Common myeloid progenitor, CD34-positive (primary cell): ENCODE results near the gene FBXO47.
"Not testable (repeated sequence)": the region's sequence is repeated elsewhere in the genome, so short reads cannot be mapped to it uniquely, and the experiment has no call there.

Experiments used
- CTCF ChIA-PET: fragments of 350-600 bp; sonication (Branson Sonifier 250); formaldehyde crosslinking; loops from one replicate; lab custom pipeline; 2021; ENCODE audit warnings: antibody characterized with exemption; lab: Charles Lee
- POLR2A ChIA-PET: fragments of 350-600 bp; sonication (Branson Sonifier 250); formaldehyde crosslinking; loops from one replicate; lab custom pipeline; 2021; ENCODE audit warnings: antibody characterized with exemption; lab: Charles Lee
- DNase-seq, 3 donors: peaks; one replicate each; pipeline versions ENCODE4 v3.0.0 to v3.0.0-alpha.2; 2013
- H3K27ac ChIP-seq, 2 experiments: 1 replicate in 1 of 2; 2 replicates in 1 of 2; pipeline ENCODE4 v1.7.0; 2013; ENCODE audit warnings: inconsistent platforms in 2 of 2, low read length in 2 of 2, mild to moderate bottlenecking in 2 of 2, low read depth in 1 of 2, moderate library complexity in 1 of 2; ENCODE audit not compliant: severe bottlenecking in 2 of 2, insufficient read depth in 1 of 2, poor library complexity in 1 of 2
- H3K27me3 ChIP-seq, 5 experiments: replicated peaks in 2 of 5; 1 replicate in 3 of 5; 2 replicates in 2 of 5; pipeline versions ENCODE4 v1.6.1 to v1.7.0; 2013; ENCODE audit warnings: low read length in 4 of 5, mild to moderate bottlenecking in 2 of 5, moderate library complexity in 2 of 5, inconsistent platforms in 1 of 5; ENCODE audit not compliant: insufficient read depth in 5 of 5, control insufficient read depth in 4 of 5
- H3K36me3 ChIP-seq, 4 experiments: 1 replicate in 2 of 4; 2 replicates in 2 of 4; pipeline versions ENCODE4 v1.6.1 to v1.7.0; 2013; ENCODE audit warnings: low read length in 3 of 4, control low read depth in 1 of 4, mild to moderate bottlenecking in 1 of 4; ENCODE audit not compliant: control insufficient read depth in 4 of 4, insufficient read depth in 4 of 4
- H3K4me1 ChIP-seq, 4 experiments: 1 replicate in 3 of 4; 2 replicates in 1 of 4; pipeline versions ENCODE4 v1.6.1 to v1.7.1; 2013; ENCODE audit warnings: low read length in 3 of 4, mild to moderate bottlenecking in 3 of 4, control low read depth in 1 of 4, inconsistent platforms in 1 of 4, moderate library complexity in 1 of 4; ENCODE audit not compliant: control insufficient read depth in 4 of 4, insufficient read depth in 4 of 4; ENCODE audit errors: control extremely low read depth in 1 of 4
- H3K4me3 ChIP-seq, 7 experiments: 1 replicate in 4 of 7; 2 replicates in 3 of 7; pipeline versions ENCODE4 v1.5.1 to v1.7.0; 2013; ENCODE audit warnings: mild to moderate bottlenecking in 7 of 7, low read length in 6 of 7, moderate library complexity in 6 of 7, inconsistent platforms in 2 of 7, low read depth in 2 of 7, control low read depth in 1 of 7; ENCODE audit not compliant: insufficient read depth in 4 of 7, control insufficient read depth in 1 of 7; ENCODE audit errors: extremely low read depth in 1 of 7
- H3K9me3 ChIP-seq, 5 experiments: 1 replicate in 4 of 5; 2 replicates in 1 of 5; pipeline versions ENCODE4 v1.6.1 to v1.7.1; 2013; ENCODE audit warnings: low read length in 4 of 5, mild to moderate bottlenecking in 2 of 5, inconsistent platforms in 1 of 5, low read depth in 1 of 5, moderate library complexity in 1 of 5; ENCODE audit not compliant: control insufficient read depth in 4 of 5, insufficient read depth in 2 of 5; ENCODE audit errors: control extremely low read depth in 1 of 5
- WGBS: methylation state at CpG from one replicate; pipeline ENCODE4 v1.1.5; 2013; ENCODE audit not compliant: insufficient coverage; 5-methylcytosine and 5-hydroxymethylcytosine counted together

The FBXO47 gene

GRCh38 chr17:38940404-38940803, 26.8 kb downstream of the FBXO47 start:
- no peaks in the 10 kb centered on the region for H3K4me1 ChIP-seq
- DNase-seq, result no peak
- no CpG with 5 or more reads among the region's 1 CpG for WGBS
- ChIA-PET POLR2A (no interaction called here), CTCF (interaction anchor here (0.6 to 1.4 kb wide), 3 partner anchors 12 to 305 kb away, joined by 3 read pairs; no protein-coding TSS in a partner anchor)
- H3K27ac ChIP-seq, result no peak overlapping the region
- H3K27me3 ChIP-seq, result peaks cover 0 to 4% (median 0%) of the 10 kb centered on the region in 5 experiments
- H3K36me3 ChIP-seq, result no peaks in the 10 kb centered on the region
- no peak overlapping the region for H3K4me3 ChIP-seq
- H3K9me3 ChIP-seq, result no peaks in the 10 kb centered on the region

GRCh38 chr17:38939987-38940386, 27.2 kb downstream of the FBXO47 start:
- POLR2A ChIA-PET, result no interaction called here
- Histone ChIP-seq H3K36me3 (no peaks in the 10 kb centered on the region), H3K4me3 (no peak overlapping the region), H3K27me3 (peaks cover 0 to 4% (median 0%) of the 10 kb centered on the region in 5 experiments), H3K4me1 (no peaks in the 10 kb centered on the region), H3K27ac (no peak overlapping the region), H3K9me3 (no peaks in the 10 kb centered on the region)
- CTCF ChIA-PET, result interaction anchor here (0.6 to 1.4 kb wide), 3 partner anchors 11 to 305 kb away, joined by 3 read pairs; no protein-coding TSS in a partner anchor
- no peak for DNase-seq

GRCh38 chr17:38933962-38934361, 33.2 kb downstream of the FBXO47 start:
- H3K9me3 ChIP-seq, H3K4me3 ChIP-seq, H3K27me3 ChIP-seq, H3K27ac ChIP-seq, DNase-seq, POLR2A ChIA-PET, H3K4me1 ChIP-seq, H3K36me3 ChIP-seq: not testable (repeated sequence)
- CTCF ChIA-PET, result interaction anchor here (1.0 kb wide), 1 partner anchor 19 kb away, joined by 3 read pairs; no protein-coding TSS in a partner anchor
- no CpG with 5 or more reads among the region's 9 CpGs for WGBS

- H3K4me3 ChIP-seq, POLR2A ChIA-PET, H3K27me3 ChIP-seq, DNase-seq, CTCF ChIA-PET, H3K27ac ChIP-seq, H3K36me3 ChIP-seq, H3K9me3 ChIP-seq: not testable (repeated sequence)
- WGBS, result 100% methylated on average over 3 of the region's 36 CpGs
- H3K4me1 ChIP-seq, result peaks cover 11 to 16% (median 14%) of the 10 kb centered on the region in 4 experiments
Observed at GRCh38 chr17:38930782-38931181, 36.4 kb downstream of the FBXO47 start.

GRCh38 chr17:38926293-38927070, 40.7 kb downstream of the FBXO47 start:
- POLR2A ChIA-PET, result interaction anchor here (0.8 kb wide), 1 partner anchor 57 kb away, joined by 10 read pairs; the partner anchor contains the start of gene LASP1
- H3K27ac ChIP-seq, result no peak overlapping the region

GRCh38 chr17:38925263-38925995, 41.8 kb downstream of the FBXO47 start, which contains the start of gene LASP1NB:
Gene LASP1NB (plus strand): TSS chr17:38925614.
- peaks cover 14 to 31% (median 24%) of the 10 kb centered on the region in 4 experiments for H3K4me1 ChIP-seq
- peak within 1 kb of the TSS in 1 of 7 experiments; percentile 14 for H3K4me3 ChIP-seq
- CTCF ChIA-PET, result interaction anchor here (0.7 to 2.1 kb wide), 10 partner anchors 10 to 228 kb away, joined by 3 to 7 read pairs (median 4); no protein-coding TSS in a partner anchor
- WGBS, result 86% methylated on average over 10 of the region's 14 CpGs
- H3K27ac ChIP-seq, result no peak within 1 kb of the TSS
- H3K27me3 ChIP-seq, result no peaks in the 10 kb centered on the region
- POLR2A ChIA-PET, result interaction anchor here (0.8 kb wide), 1 partner anchor 56 kb away, joined by 10 read pairs; the partner anchor contains the start of gene LASP1
- H3K36me3 ChIP-seq, result peaks cover 0 to 6% (median 1%) of the 10 kb centered on the region in 4 experiments
- peak in 2 of 3 donors; percentile 36 to 39 for DNase-seq
- H3K9me3 ChIP-seq, result no peaks in the 10 kb centered on the region

More at GRCh38 chr17:38926293-38927070, 40.7 kb downstream of the FBXO47 start:
- CTCF ChIA-PET, result interaction anchor here (1.5 kb wide), 2 partner anchors 11 to 25 kb away, joined by 4 to 5 read pairs; no protein-coding TSS in a partner anchor
- no peaks in the 10 kb centered on the region for H3K36me3 ChIP-seq
- no peaks in the 10 kb centered on the region for H3K27me3 ChIP-seq
- H3K4me1 ChIP-seq, result peaks cover 14 to 31% (median 24%) of the 10 kb centered on the region in 4 experiments
- peak overlapping the region in 1 of 7 experiments; percentile 14 for H3K4me3 ChIP-seq
- peak; percentile 70 to 94 (median 89) for DNase-seq
- WGBS, result no CpG with 5 or more reads among the region's 2 CpGs
- H3K9me3 ChIP-seq, result no peaks in the 10 kb centered on the region
